H1 (cell line): ENCODE results near the gene FPR2.

Experiments
- CHD2 ChIP-seq: IDR thresholded peaks from 2 replicates; pipeline ENCODE4 v1.6.1; 2012; ENCODE audit warnings: low read length, improper control_type of control experiment
- KDM5A ChIP-seq: fragments of 200-600 bp; IDR thresholded peaks from 2 replicates; pipeline ENCODE4 v1.7.1; 2012; ENCODE audit warnings: mild to moderate bottlenecking, low read length, inconsistent platforms, mixed read lengths

- TF ChIP-seq CHD2: no peak
- no peak for TF ChIP-seq KDM5A
Measured at GRCh38 chr19:51820011-51820410, 59.0 kb downstream of the FPR2 start.
